Measurements from ENCODE around the gene LPAR3.

DNA sequence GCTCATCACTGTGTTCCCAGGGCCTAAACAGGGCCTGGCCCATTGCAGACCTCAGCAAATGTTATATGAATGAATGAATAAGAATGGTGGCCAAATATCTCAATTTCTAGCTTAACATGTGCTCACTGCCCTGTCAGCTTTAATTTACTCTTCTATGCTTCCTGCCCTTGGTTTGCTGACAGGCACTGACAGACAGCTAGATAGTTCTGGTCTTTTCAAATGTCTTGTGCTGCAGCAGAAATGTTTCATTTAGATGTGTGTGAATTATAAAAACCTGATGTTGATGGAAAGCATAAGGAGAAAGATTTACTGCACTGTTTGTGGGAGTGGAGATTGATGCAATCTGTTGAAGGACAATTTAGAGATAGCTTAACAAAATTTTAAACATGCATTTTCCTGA lies 48.9 kb downstream of the LPAR3 start:
- no peak for TF ChIP-seq CTCF (conservative IDR thresholded peaks at IDR 0.05; ENCODE audit: low read depth, low read length)
- TF ChIP-seq EZH2 (IDR thresholded peaks at IDR 0.05; ENCODE audit: low read length, unreplicated experiment), result no peak

Measured in PC-3 (cell line).